ENCODE measurements around the gene DZIP1. TPM values are rescaled to one million over a fixed set of nuclear protein-coding genes. Genes with fewer than 3 reads are reported as not detected.

DZIP1 gene, protein sequence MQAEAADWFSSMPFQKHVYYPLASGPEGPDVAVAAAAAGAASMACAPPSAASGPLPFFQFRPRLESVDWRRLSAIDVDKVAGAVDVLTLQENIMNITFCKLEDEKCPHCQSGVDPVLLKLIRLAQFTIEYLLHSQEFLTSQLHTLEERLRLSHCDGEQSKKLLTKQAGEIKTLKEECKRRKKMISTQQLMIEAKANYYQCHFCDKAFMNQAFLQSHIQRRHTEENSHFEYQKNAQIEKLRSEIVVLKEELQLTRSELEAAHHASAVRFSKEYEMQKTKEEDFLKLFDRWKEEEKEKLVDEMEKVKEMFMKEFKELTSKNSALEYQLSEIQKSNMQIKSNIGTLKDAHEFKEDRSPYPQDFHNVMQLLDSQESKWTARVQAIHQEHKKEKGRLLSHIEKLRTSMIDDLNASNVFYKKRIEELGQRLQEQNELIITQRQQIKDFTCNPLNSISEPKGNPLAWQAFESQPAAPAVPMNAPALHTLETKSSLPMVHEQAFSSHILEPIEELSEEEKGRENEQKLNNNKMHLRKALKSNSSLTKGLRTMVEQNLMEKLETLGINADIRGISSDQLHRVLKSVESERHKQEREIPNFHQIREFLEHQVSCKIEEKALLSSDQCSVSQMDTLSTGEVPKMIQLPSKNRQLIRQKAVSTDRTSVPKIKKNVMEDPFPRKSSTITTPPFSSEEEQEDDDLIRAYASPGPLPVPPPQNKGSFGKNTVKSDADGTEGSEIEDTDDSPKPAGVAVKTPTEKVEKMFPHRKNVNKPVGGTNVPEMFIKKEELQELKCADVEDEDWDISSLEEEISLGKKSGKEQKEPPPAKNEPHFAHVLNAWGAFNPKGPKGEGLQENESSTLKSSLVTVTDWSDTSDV
- 1.2 and 1.5 TPM in 2 replicates for total RNA-seq

DNA sequence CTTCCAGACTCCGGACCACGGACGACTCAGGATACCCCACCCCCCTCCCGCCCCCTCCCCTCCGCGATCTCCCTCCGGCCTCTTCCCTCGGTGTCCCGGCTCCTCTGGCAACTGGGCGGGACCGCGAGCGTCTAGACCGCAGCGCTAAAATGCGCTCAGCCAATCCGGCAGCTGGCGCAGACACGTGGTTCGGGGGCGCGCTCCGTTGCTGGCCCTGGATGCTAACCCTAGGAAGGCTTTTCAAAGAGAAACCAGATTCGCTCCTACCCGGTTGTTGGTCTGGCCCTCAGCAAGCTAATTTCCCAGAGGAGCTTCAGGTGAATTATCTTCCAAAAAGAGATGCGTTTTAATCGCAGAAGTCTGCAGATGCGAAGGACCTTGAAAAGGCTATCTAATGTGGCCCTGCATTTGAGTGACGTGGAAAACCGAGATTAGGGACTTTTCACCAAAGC lies at the start of gene DZIP1:
Gene DZIP1, minus strand, starts transcription at position 106 of the 452 bp plus-strand sequence. CDS start 2,677 bp downstream, outside the sequence.

DNA sequence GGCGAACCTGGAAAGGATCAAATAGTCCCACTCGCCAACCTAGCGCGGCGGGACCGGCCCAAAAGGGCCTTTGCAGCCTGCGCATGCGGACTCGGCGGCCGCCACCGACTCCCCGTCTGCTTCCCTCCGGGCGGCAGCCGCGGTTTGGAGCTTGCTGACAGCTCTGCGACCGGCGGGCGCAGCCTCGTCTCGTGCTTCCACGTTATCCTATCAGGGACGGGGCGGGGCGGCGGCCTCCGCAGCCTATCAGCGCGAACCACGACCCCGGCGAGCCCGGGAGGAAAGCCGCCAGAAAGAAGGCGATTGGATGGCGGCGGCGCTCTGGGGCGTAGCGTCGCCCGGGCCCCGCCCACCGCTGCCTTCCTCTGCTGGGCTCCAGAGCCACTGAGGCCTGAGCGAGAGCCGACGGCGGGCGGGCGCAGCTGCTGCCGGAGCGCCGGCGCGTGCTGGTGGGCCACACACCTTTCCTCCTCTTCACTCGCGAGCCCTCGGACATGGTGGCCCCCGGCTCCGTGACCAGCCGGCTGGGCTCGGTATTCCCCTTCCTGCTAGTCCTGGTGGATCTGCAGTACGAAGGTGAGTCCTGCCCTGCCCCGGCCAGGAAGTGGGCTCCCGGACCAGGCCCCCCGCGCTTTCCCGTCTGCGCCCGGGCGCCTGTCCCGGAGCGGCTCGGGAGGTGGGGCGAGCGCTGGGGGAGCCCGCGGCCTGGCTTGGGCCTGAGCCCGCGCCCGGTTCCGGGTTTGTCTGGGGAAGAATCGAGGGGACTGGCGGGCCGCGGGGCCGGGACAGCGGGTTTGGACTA lies 32.5 kb upstream of the DZIP1 start, which contains the start of gene DNAJC3:
Gene DNAJC3, plus strand, starts transcription at position 378 of the 802 bp plus-strand sequence. Its CDS starts 117 bp downstream, at position 495.

DNA sequence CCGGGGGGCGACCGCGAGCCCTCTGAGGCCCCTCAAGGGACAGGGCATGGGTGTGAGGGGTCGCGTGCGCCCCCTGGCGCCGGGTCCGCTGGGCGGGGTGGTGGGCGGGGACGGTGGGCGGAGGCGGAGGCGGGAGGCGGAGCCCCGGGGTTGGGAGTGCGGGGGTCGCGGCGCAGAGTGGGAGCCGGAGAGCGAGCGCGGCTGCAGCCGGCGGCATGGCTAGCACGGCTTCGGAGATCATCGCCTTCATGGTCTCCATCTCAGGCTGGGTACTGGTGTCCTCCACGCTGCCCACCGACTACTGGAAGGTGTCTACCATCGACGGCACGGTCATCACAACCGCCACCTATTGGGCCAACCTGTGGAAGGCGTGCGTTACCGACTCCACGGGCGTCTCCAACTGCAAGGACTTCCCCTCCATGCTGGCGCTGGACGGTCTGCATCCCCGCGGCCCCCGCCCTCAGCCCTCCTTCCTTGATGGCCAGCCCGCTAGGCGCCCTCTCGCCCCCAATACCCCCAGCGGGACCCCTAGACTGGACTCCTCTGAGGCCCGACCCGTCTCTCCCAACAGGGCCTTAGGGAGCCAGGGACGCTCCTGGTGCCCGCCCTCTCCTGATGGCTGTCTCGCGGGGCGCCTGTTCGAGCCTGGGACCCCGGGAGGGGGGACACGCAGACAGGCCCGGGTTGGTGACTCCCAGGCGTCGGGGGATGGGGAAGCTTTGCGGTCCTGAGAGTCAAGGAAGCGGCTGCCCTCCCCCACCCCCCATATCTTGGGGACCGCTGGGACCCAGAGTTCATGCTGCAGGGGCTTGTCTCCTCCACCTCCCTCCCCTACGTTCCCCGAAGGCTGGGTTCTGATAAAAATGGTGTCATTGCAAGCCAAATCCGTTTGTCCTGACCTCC lies 91.7 kb downstream of the DZIP1 start, which contains the start of gene CLDN10:
Gene CLDN10, plus strand, starts transcription at position 182 of the 903 bp plus-strand sequence. Its CDS starts 34 bp downstream, at position 216.

Other genes with a start within 250 kb of the DZIP1 start
- not detected in 2 replicates for gene CLDN10, start 92.0 kb downstream of the DZIP1 start, total RNA-seq
- 37.3 and 57.9 TPM in 2 replicates for gene DNAJC3, start 32.4 kb upstream of the DZIP1 start, total RNA-seq